Hippocampal formation (tissue), 2 donors: ENCODE data around the gene SYNPR.
A peak's percentile ranks its signal among the peaks of the same experiment; 100 is the strongest.

Source experiments
- DNase-seq, 2 donors: peaks; one replicate each; lab custom pipeline; 2025; lab: John Stamatoyannopoulos, UW

Gene SYNPR

GRCh38 chr3:63304421-63304820 lies 26.3 kb downstream of the SYNPR start:
- DNase-seq, result no peak

- no peak for DNase-seq
These were observed 30.0 kb downstream of the SYNPR start for GRCh38 chr3:63308072-63308471.

GRCh38 chr3:63309768-63310167 lies 31.7 kb downstream of the SYNPR start:
- no peak for DNase-seq

- DNase-seq, result no peak
These were observed 45.7 kb downstream of the SYNPR start for GRCh38 chr3:63323766-63324165.

GRCh38 chr3:63324621-63325020 lies 46.5 kb downstream of the SYNPR start:
- DNase-seq, result no peak

- no peak for DNase-seq
These were observed 47.3 kb downstream of the SYNPR start for GRCh38 chr3:63325386-63325785.

- DNase-seq, result no peak
These were observed 50.3 kb downstream of the SYNPR start for GRCh38 chr3:63328365-63328764.

GRCh38 chr3:63331520-63331919 lies 53.4 kb downstream of the SYNPR start:
- no peak for DNase-seq

- DNase-seq, result no peak
These were observed 55.7 kb downstream of the SYNPR start for GRCh38 chr3:63333815-63334214.

- DNase-seq, result no peak
These were observed 60.2 kb downstream of the SYNPR start for GRCh38 chr3:63338351-63338750.

- peak in 1 of 2 donors; percentile 48 for DNase-seq
These were observed 65.6 kb downstream of the SYNPR start for GRCh38 chr3:63343674-63344073.

- no peak for DNase-seq
These were observed 66.6 kb downstream of the SYNPR start for GRCh38 chr3:63344661-63345060.

- peak; percentile 11 to 37 for DNase-seq
These were observed 71.8 kb downstream of the SYNPR start for GRCh38 chr3:63349583-63350573.

- DNase-seq, result peak in 1 of 2 donors; percentile 71
These were observed 73.3 kb downstream of the SYNPR start for GRCh38 chr3:63351159-63352007.

GRCh38 chr3:63352008-63352279 lies 73.8 kb downstream of the SYNPR start:
- no peak for DNase-seq

GRCh38 chr3:63353383-63353782 lies 75.3 kb downstream of the SYNPR start:
- DNase-seq, result no peak

- no peak for DNase-seq
These were observed 76.1 kb downstream of the SYNPR start for GRCh38 chr3:63354160-63354559.

GRCh38 chr3:63355809-63356208 lies 77.7 kb downstream of the SYNPR start:
- no peak for DNase-seq

GRCh38 chr3:63364495-63364894 lies 86.4 kb downstream of the SYNPR start:
- no peak for DNase-seq

- no peak for DNase-seq
These were observed 86.8 kb downstream of the SYNPR start for GRCh38 chr3:63364910-63365309.

- DNase-seq, result no peak
These were observed 87.6 kb downstream of the SYNPR start for GRCh38 chr3:63365671-63366070.

- DNase-seq, result no peak
These were observed 92.0 kb downstream of the SYNPR start for GRCh38 chr3:63370094-63370493.

GRCh38 chr3:63383040-63383439 lies 104.9 kb downstream of the SYNPR start:
- DNase-seq, result no peak
